Activated CD8-positive, alpha-beta T cell treated with anti-CD3 and anti-CD28 coated beads, Interleukin-2, amount 10 ng/mL, durations not matched to agents 7 days and 5 days (primary cell): Measurements from ENCODE around the gene SPEM2. TPM values are rescaled to one million over a fixed set of nuclear protein-coding genes. Genes with fewer than 3 reads are reported as not detected.

Source experiments
- ATAC-seq: fragments of 150-1000 bp; cut with Tn5 transposase; one replicate; pipeline ENCODE4 v1.10.0; 2021; ENCODE audit warnings: moderate library complexity
- CTCF ChIA-PET: fragments of 350-600 bp; sonication (Branson Sonifier 250); formaldehyde crosslinking; loops from one replicate; lab custom pipeline; 2021; ENCODE audit warnings: antibody characterized with exemption; lab: Charles Lee
- POLR2A ChIA-PET: fragments of 350-600 bp; sonication (Branson Sonifier 250); formaldehyde crosslinking; loops from one replicate; lab custom pipeline; 2021; ENCODE audit warnings: antibody characterized with exemption; lab: Charles Lee
- DNase-seq: peaks from one replicate; pipeline ENCODE4 v3.0.0-alpha.2; 2020
- H3K27ac Mint-ChIP-seq: one replicate; pipeline ENCODE4 v1.8.0; 2021; ENCODE audit warnings: mild to moderate bottlenecking, mixed read lengths
- H3K27me3 Mint-ChIP-seq: one replicate; pipeline ENCODE4 v1.8.0; 2021; ENCODE audit warnings: low read depth, mixed read lengths
- H3K36me3 Mint-ChIP-seq: one replicate; pipeline ENCODE4 v1.8.0; 2021; ENCODE audit warnings: low read depth, mixed read lengths
- H3K4me1 Mint-ChIP-seq: one replicate; pipeline ENCODE4 v1.8.0; 2021; ENCODE audit warnings: low read depth, mixed read lengths
- H3K4me3 Mint-ChIP-seq: one replicate; pipeline ENCODE4 v1.8.0; 2021; ENCODE audit warnings: mild to moderate bottlenecking, mixed read lengths
- H3K9me3 Mint-ChIP-seq: one replicate; pipeline ENCODE4 v1.8.0; 2022; ENCODE audit warnings: mixed read lengths; ENCODE audit not compliant: insufficient read depth
- total RNA-seq, 2 experiments: library from RNA; stranded (reverse); gene quantifications; one replicate each; pipeline ENCODE4 v1.2.3, GENCODE V29; 2021

SPEM2 gene
- total RNA-seq, 2 experiments from 2014 or later: not detected

- ChIA-PET CTCF (interaction anchor here (1.3 to 6.5 kb wide), 8 partner anchors 16 to 121 kb away, joined by 4 to 78 read pairs (median 34); partner anchors contain the start of genes ACAP1, POLR2A, SENP3 and SLC35G6), POLR2A (interaction anchor here (0.6 to 1.5 kb wide), 6 partner anchors 19 to 248 kb away, joined by 3 to 12 read pairs (median 3); partner anchors contain the start of genes POLR2A and TP53)
- peaks cover 20% of the 10 kb centered on the region for H3K36me3 Mint-ChIP-seq
- no peak for DNase-seq
- peaks cover 18% of the 10 kb centered on the region for H3K27me3 Mint-ChIP-seq
- peak overlapping the region; percentile 62 for H3K27ac Mint-ChIP-seq
- no peaks in the 10 kb centered on the region for H3K9me3 Mint-ChIP-seq
- ATAC-seq: no peak
- peaks cover 43% of the 10 kb centered on the region for H3K4me1 Mint-ChIP-seq
- H3K4me3 Mint-ChIP-seq: peak overlapping the region; percentile 95
Measured at GRCh38 chr17:7438656-7439460, 13.4 kb downstream of the SPEM2 start.

GRCh38 chr17:7439462-7440112, 14.2 kb downstream of the SPEM2 start, which contains the start of gene FGF11:
FGF11 (plus strand) TSS chr17:7439512; CDS start chr17:7439621, 109 bp downstream.
- DNase-seq (peak; percentile 29), ATAC-seq (no peak)
- Mint-ChIP-seq H3K27me3 (peaks cover 20% of the 10 kb centered on the region), H3K4me3 (peak within 1 kb of the TSS; percentile 95), H3K27ac (peak within 1 kb of the TSS; percentile 62), H3K36me3 (peaks cover 22% of the 10 kb centered on the region), H3K9me3 (no peaks in the 10 kb centered on the region), H3K4me1 (peaks cover 46% of the 10 kb centered on the region)
- CTCF ChIA-PET: interaction anchor here (0.7 to 6.5 kb wide), 8 partner anchors 13 to 150 kb away, joined by 4 to 78 read pairs (median 4); partner anchors contain the start of genes PLSCR3, SLC35G6, SOX15 and TMEM95
- POLR2A ChIA-PET: interaction anchor here (0.9 to 2.9 kb wide), 4 partner anchors 15 to 56 kb away, joined by 3 to 20 read pairs (median 3); no protein-coding TSS in a partner anchor

GRCh38 chr17:7440113-7440833, 14.9 kb downstream of the SPEM2 start:
- peak overlapping the region; percentile 95 for H3K4me3 Mint-ChIP-seq
- H3K27me3 Mint-ChIP-seq: peaks cover 22% of the 10 kb centered on the region
- DNase-seq (peak; percentile 63), ATAC-seq (no peak)
- ChIA-PET CTCF (interaction anchor here (0.7 to 6.5 kb wide), 10 partner anchors 13 to 248 kb away, joined by 4 to 78 read pairs (median 6); partner anchors contain the start of genes PLSCR3, SENP3, SLC35G6 and SOX15), POLR2A (interaction anchor here (0.6 to 2.9 kb wide), 5 partner anchors 15 to 56 kb away, joined by 3 to 20 read pairs (median 3); partner anchors contain the start of genes POLR2A and TMEM256)
- H3K4me1 Mint-ChIP-seq: peaks cover 47% of the 10 kb centered on the region
- peaks cover 22% of the 10 kb centered on the region for H3K36me3 Mint-ChIP-seq
- no peaks in the 10 kb centered on the region for H3K9me3 Mint-ChIP-seq
- peak overlapping the region; percentile 56 for H3K27ac Mint-ChIP-seq

GRCh38 chr17:7440834-7441195, 15.4 kb downstream of the SPEM2 start:
- CTCF ChIA-PET: interaction anchor here (0.6 to 6.5 kb wide), 9 partner anchors 12 to 247 kb away, joined by 4 to 78 read pairs (median 5); partner anchors contain the start of genes SENP3, SLC35G6, SOX15 and WRAP53
- Mint-ChIP-seq H3K4me1 (peaks cover 53% of the 10 kb centered on the region), H3K27ac (peak overlapping the region; percentile 56), H3K4me3 (peak overlapping the region; percentile 95), H3K36me3 (peaks cover 22% of the 10 kb centered on the region), H3K27me3 (peaks cover 27% of the 10 kb centered on the region), H3K9me3 (no peaks in the 10 kb centered on the region)
- ATAC-seq: no peak
- POLR2A ChIA-PET: interaction anchor here (0.6 to 2.9 kb wide), 5 partner anchors 14 to 86 kb away, joined by 3 to 20 read pairs (median 7); partner anchors contain the start of genes POLR2A, TMEM256 and TMEM95
- DNase-seq: peak; percentile 35

GRCh38 chr17:7441266-7441665, 15.8 kb downstream of the SPEM2 start:
- Mint-ChIP-seq H3K27me3 (peaks cover 29% of the 10 kb centered on the region), H3K4me1 (peaks cover 52% of the 10 kb centered on the region), H3K4me3 (peak overlapping the region; percentile 95), H3K27ac (no peak overlapping the region), H3K9me3 (no peaks in the 10 kb centered on the region), H3K36me3 (peaks cover 22% of the 10 kb centered on the region)
- POLR2A ChIA-PET: interaction anchor here (0.6 to 2.9 kb wide), 5 partner anchors 14 to 125 kb away, joined by 3 to 20 read pairs (median 7); partner anchors contain the start of genes POLR2A and TMEM95
- CTCF ChIA-PET: interaction anchor here (0.6 to 2.5 kb wide), 6 partner anchors 35 to 247 kb away, joined by 4 to 11 read pairs (median 5); partner anchors contain the start of genes SENP3, SOX15 and WRAP53
- no peak for DNase-seq
- no peak for ATAC-seq

GRCh38 chr17:7442142-7442541, 16.7 kb downstream of the SPEM2 start:
- Mint-ChIP-seq H3K36me3 (peaks cover 21% of the 10 kb centered on the region), H3K4me1 (peaks cover 47% of the 10 kb centered on the region), H3K27me3 (peaks cover 32% of the 10 kb centered on the region), H3K9me3 (no peaks in the 10 kb centered on the region), H3K4me3 (no peak overlapping the region), H3K27ac (no peak overlapping the region)
- POLR2A ChIA-PET: interaction anchor here (1.4 to 2.9 kb wide), 3 partner anchors 13 to 42 kb away, joined by 7 to 20 read pairs (median 9); partner anchors contain the start of gene POLR2A
- DNase-seq: no peak
- CTCF ChIA-PET: interaction anchor here (0.7 to 2.5 kb wide), 6 partner anchors 12 to 246 kb away, joined by 3 to 11 read pairs (median 5); partner anchors contain the start of genes SENP3, SOX15 and WRAP53
- no peak for ATAC-seq

GRCh38 chr17:7443499-7444485, 18.4 kb downstream of the SPEM2 start:
- ATAC-seq: no peak
- Mint-ChIP-seq H3K4me3 (no peak overlapping the region), H3K9me3 (no peaks in the 10 kb centered on the region), H3K27me3 (peaks cover 33% of the 10 kb centered on the region), H3K27ac (no peak overlapping the region), H3K36me3 (peaks cover 24% of the 10 kb centered on the region), H3K4me1 (peaks cover 34% of the 10 kb centered on the region)
- POLR2A ChIA-PET: interaction anchor here (0.5 to 4.6 kb wide), 9 partner anchors 8 to 967 kb away, joined by 3 to 21 read pairs (median 3); partner anchors contain the start of genes MPDU1, POLR2A and ZBTB4
- CTCF ChIA-PET: interaction anchor here (1.1 to 5.3 kb wide), 8 partner anchors 8 to 117 kb away, joined by 3 to 50 read pairs (median 7); partner anchors contain the start of genes TMEM102 and TNFSF13
- no peak for DNase-seq

- POLR2A ChIA-PET: interaction anchor here (0.5 to 4.6 kb wide), 9 partner anchors 8 to 139 kb away, joined by 3 to 21 read pairs (median 5); partner anchors contain the start of genes MPDU1, POLR2A and ZBTB4
- ATAC-seq (peak; percentile 17), DNase-seq (peak; percentile 37)
- H3K27ac Mint-ChIP-seq: peak within 1 kb of the TSS; percentile 61
- H3K36me3 Mint-ChIP-seq: peaks cover 25% of the 10 kb centered on the region
- H3K4me3 Mint-ChIP-seq: peak within 1 kb of the TSS; percentile 63
- peaks cover 30% of the 10 kb centered on the region for H3K4me1 Mint-ChIP-seq
- CTCF ChIA-PET: interaction anchor here (0.6 to 5.3 kb wide), 12 partner anchors 9 to 177 kb away, joined by 3 to 50 read pairs (median 6); partner anchors contain the start of genes SENP3, TMEM102 and TNFSF13
- H3K9me3 Mint-ChIP-seq: no peaks in the 10 kb centered on the region
- peaks cover 28% of the 10 kb centered on the region for H3K27me3 Mint-ChIP-seq
Measured at GRCh38 chr17:7444682-7445618, 19.5 kb downstream of the SPEM2 start, which contains the start of gene CHRNB1. CHRNB1 (plus strand) TSS chr17:7445061; CDS start chr17:7445128, 67 bp downstream.
